ENCODE measurements around the gene CENPT. TPM values are rescaled to one million over a fixed set of nuclear protein-coding genes. Genes with fewer than 3 reads are reported as not detected.

The CENPT gene
- total RNA-seq, 1 experiment from 2014 or later, result 54.3 TPM

GRCh38 chr16:67861877-67862276 lies 14.4 kb upstream of the CENPT start:
- H3K4me3 Mint-ChIP-seq (ENCODE audit: low read depth, unreplicated experiment), result no peak overlapping the region
- peaks cover 73% of the 10 kb centered on the region for H3K36me3 Mint-ChIP-seq (ENCODE audit: insufficient read depth, unreplicated experiment)
- BruUV-seq (replicated peaks), result no TSS peak
- CTCF ChIA-PET, result interaction anchor here (1.5 kb wide), 1 partner anchor 13 kb away, joined by 6 read pairs; no protein-coding TSS in a partner anchor
- no peak for TF ChIP-seq CTCF (IDR thresholded peaks at IDR 0.05; ENCODE audit: unreplicated experiment)
- intact Hi-C loops (cut with micrococcal nuclease; ENCODE audit: unreplicated experiment), result no loop called here
- no peak overlapping the region for H3K27ac Mint-ChIP-seq (ENCODE audit: unreplicated experiment)
- H3K27me3 Mint-ChIP-seq (ENCODE audit: unreplicated experiment), result no peaks in the 10 kb centered on the region
- H3K9me3 Mint-ChIP-seq (ENCODE audit: low read depth, unreplicated experiment), result no peaks in the 10 kb centered on the region
- DNase-seq, result no peak
- peaks cover 50% of the 10 kb centered on the region for H3K4me1 Mint-ChIP-seq (ENCODE audit: low read depth, unreplicated experiment)

GRCh38 chr16:67860589-67861398 lies 13.3 kb upstream of the CENPT start:
- CTCF ChIA-PET, result no interaction called here
- TF ChIP-seq CTCF (IDR thresholded peaks at IDR 0.05; ENCODE audit: unreplicated experiment), result no peak
- H3K4me3 Mint-ChIP-seq (ENCODE audit: low read depth, unreplicated experiment), result no peak overlapping the region
- H3K9me3 Mint-ChIP-seq (ENCODE audit: low read depth, unreplicated experiment), result no peaks in the 10 kb centered on the region
- DNase-seq, result no peak
- H3K36me3 Mint-ChIP-seq (ENCODE audit: insufficient read depth, unreplicated experiment), result peaks cover 64% of the 10 kb centered on the region
- H3K27me3 Mint-ChIP-seq (ENCODE audit: unreplicated experiment), result no peaks in the 10 kb centered on the region
- peaks cover 54% of the 10 kb centered on the region for H3K4me1 Mint-ChIP-seq (ENCODE audit: low read depth, unreplicated experiment)
- H3K27ac Mint-ChIP-seq (ENCODE audit: unreplicated experiment), result no peak overlapping the region
- no TSS peak for BruUV-seq (replicated peaks)
- intact Hi-C loops (cut with micrococcal nuclease; ENCODE audit: unreplicated experiment), result no loop called here

GRCh38 chr16:67858500-67858899 lies 11.0 kb upstream of the CENPT start:
- no peak for DNase-seq
- Mint-ChIP-seq H3K27me3 (ENCODE audit: unreplicated experiment) (no peaks in the 10 kb centered on the region), H3K9me3 (ENCODE audit: low read depth, unreplicated experiment) (no peaks in the 10 kb centered on the region), H3K4me1 (ENCODE audit: low read depth, unreplicated experiment) (peaks cover 66% of the 10 kb centered on the region), H3K4me3 (ENCODE audit: low read depth, unreplicated experiment) (peak overlapping the region; percentile 55), H3K27ac (ENCODE audit: unreplicated experiment) (peak overlapping the region; percentile 98), H3K36me3 (ENCODE audit: insufficient read depth, unreplicated experiment) (peaks cover 67% of the 10 kb centered on the region)
- TSS peak; percentile 13 for BruUV-seq (replicated peaks)
- CTCF ChIA-PET, result interaction anchor here (1.0 to 2.3 kb wide), 5 partner anchors 11 to 337 kb away, joined by 3 to 9 read pairs (median 4); partner anchors contain the start of genes CENPT, RANBP10 and TSNAXIP1
- intact Hi-C loops (cut with micrococcal nuclease; ENCODE audit: unreplicated experiment), result no loop called here
- no peak for TF ChIP-seq CTCF (IDR thresholded peaks at IDR 0.05; ENCODE audit: unreplicated experiment)

- DNase-seq, result peak; percentile 91
- no TSS peak for BruUV-seq (replicated peaks)
- Mint-ChIP-seq H3K4me3 (ENCODE audit: low read depth, unreplicated experiment) (peak overlapping the region; percentile 55), H3K36me3 (ENCODE audit: insufficient read depth, unreplicated experiment) (peaks cover 67% of the 10 kb centered on the region), H3K4me1 (ENCODE audit: low read depth, unreplicated experiment) (peaks cover 59% of the 10 kb centered on the region), H3K27ac (ENCODE audit: unreplicated experiment) (peak overlapping the region; percentile 98), H3K9me3 (ENCODE audit: low read depth, unreplicated experiment) (no peaks in the 10 kb centered on the region), H3K27me3 (ENCODE audit: unreplicated experiment) (no peaks in the 10 kb centered on the region)
- CTCF ChIA-PET, result interaction anchor here (1.0 to 2.3 kb wide), 7 partner anchors 10 to 597 kb away, joined by 3 to 9 read pairs (median 4); partner anchors contain the start of genes CENPT, RANBP10 and TSNAXIP1
- TF ChIP-seq CTCF (IDR thresholded peaks at IDR 0.05; ENCODE audit: unreplicated experiment), result no peak
- intact Hi-C loops (cut with micrococcal nuclease; ENCODE audit: unreplicated experiment), result no loop called here
These were observed 10.2 kb upstream of the CENPT start for GRCh38 chr16:67857547-67858233.

All from Calu3 (cell line).